Measurements from ENCODE around the gene PITX1. TPM values are rescaled to one million over a fixed set of nuclear protein-coding genes. Genes with fewer than 3 reads are reported as not detected.

PITX1 gene
- total RNA-seq, 1 donor from 2014 or later = not detected

DNA sequence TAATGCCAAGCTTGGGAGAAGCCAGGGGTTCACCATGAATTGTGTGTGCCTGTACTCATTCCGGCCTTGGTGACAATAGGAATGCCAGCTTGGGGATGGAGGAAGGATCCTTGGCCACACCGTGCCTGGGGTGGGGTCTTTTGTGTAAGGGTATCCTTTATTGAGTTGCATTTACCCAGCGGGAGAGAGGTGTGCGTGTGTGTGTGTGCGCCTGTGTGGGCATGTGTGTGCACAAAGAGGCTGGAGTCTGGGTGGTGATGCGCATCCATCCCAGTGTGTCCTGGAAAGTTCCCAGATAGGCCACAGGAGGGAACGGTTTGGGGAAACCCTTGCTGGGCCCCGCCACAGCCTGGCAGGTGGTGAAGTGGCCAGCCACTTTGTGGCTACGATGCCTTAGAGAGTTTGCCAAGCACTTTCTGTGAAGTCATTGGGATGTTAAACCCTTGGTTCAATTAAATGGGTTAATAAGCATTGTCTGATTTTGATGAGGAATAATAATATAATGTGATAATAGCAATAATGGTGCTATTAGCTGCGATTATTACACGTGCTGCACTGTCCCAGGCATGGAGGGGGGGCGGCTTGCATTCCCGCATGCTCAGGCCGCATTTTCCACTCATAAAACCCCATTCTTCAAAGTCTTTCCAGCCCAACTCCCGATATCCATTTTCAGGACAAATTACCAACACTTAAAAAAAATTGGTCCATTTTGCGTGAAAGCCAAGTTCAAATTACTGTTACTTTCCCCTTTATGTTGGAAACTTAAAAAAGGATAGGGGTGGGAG lies 13.7 kb downstream of the PITX1 start:
- intact Hi-C loops (cut with DNase I) = no loop called here
- ATAC-seq (ENCODE audit: poor library complexity) (no peak), DNase-seq (no peak)

DNA sequence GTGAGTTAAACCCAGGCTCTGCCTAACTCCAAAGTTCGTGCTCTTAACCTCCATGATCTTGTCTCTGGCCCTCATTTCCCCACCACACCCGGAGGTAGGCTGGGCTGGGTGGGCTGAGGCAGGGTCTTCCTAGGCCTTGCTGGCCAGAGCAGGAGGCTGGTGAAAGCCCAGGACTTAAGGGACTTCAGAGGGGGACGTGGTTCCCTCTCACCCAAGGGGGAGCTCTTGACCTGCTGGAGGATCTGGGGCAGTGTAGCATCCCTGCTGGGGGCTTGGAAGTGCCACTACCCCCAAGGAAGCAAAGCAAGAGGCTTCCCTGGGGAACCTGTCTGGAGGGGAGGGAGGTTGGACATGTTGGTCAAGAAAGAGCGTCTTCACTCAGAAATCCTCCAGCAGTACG lies 14.7 kb downstream of the PITX1 start:
- DNase-seq (no peak), ATAC-seq (ENCODE audit: poor library complexity) (no peak)
- intact Hi-C loops (cut with DNase I) = no loop called here

GRCh38 chr5:135018457-135018856 lies 15.6 kb downstream of the PITX1 start:
- DNase-seq (no peak), ATAC-seq (ENCODE audit: poor library complexity) (no peak)
- intact Hi-C loops (cut with DNase I) = no loop called here

DNA sequence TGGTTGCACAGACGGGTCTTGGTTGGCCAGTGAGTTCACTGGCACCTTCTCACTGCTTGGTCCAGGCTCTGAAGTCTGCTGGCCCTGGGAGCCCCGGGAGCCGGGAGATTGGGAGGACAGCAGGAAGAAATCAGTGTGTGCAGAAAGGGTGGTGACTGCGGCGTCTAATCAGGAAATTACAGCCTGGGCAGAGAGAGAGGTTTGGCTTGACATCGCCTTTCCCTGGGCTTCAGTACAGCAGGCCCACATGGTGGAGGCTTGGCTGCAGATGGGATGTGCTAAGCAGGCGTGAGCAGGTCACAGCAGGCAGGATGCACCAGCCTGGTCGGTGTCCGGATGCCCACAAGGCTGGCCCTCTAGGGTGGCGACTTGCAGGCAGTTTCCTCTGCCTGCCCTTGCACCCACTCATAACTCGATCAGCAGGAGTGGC lies 17.2 kb downstream of the PITX1 start:
- intact Hi-C loops (cut with DNase I) = no loop called here
- ATAC-seq (ENCODE audit: poor library complexity) (no peak), DNase-seq (peak; percentile 18)

- DNase-seq (peak; percentile 8), ATAC-seq (ENCODE audit: poor library complexity) (no peak)
- intact Hi-C loops (cut with DNase I) = no loop called here
These were observed 18.1 kb downstream of the PITX1 start for GRCh38 chr5:135015942-135016341.

DNA sequence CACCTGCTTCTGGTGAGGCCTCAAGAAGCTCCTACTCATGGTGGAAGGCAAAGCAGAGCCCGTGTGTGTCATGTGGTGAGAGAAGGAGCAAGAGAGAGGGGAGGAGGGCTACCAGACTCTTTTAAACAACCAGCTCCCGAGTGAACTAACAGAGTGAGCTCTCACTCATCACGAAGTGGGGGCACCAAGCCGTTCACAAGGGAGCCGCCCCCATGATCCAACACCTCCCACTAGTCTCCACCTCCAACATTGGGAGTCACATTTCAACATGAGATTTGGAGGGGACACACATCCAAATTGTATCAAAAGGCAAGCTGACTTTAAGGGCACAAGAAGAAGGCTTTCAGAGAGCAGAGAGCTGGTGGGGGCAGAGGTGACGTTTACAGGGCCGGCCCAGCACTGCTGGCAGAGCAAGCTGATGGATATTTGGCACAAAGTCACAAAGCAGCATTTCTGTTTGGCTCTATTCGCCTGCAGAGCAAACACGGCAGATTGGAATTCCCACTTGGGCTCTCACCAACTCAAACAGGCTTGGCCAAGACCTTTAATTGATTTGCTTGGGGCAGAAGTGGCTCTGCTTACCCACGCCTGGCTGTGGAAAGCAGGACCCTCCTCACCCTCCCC lies 20.0 kb downstream of the PITX1 start:
- DNase-seq (no peak), ATAC-seq (ENCODE audit: poor library complexity) (peak; percentile 84)
- intact Hi-C loops (cut with DNase I) = no loop called here

GRCh38 chr5:135013445-135013844 lies 20.6 kb downstream of the PITX1 start:
- ATAC-seq (ENCODE audit: poor library complexity) = peak; percentile 5
- no peak for DNase-seq
- intact Hi-C loops (cut with DNase I) = no loop called here

- ATAC-seq (ENCODE audit: poor library complexity) (peak; percentile 91), DNase-seq (no peak)
- intact Hi-C loops (cut with DNase I) = no loop called here
These were observed 21.1 kb downstream of the PITX1 start for GRCh38 chr5:135012951-135013391.

GRCh38 chr5:135012033-135012588 lies 21.9 kb downstream of the PITX1 start:
- ATAC-seq (ENCODE audit: poor library complexity) = no peak
- intact Hi-C loops (cut with DNase I) = no loop called here
- no peak for DNase-seq

DNA sequence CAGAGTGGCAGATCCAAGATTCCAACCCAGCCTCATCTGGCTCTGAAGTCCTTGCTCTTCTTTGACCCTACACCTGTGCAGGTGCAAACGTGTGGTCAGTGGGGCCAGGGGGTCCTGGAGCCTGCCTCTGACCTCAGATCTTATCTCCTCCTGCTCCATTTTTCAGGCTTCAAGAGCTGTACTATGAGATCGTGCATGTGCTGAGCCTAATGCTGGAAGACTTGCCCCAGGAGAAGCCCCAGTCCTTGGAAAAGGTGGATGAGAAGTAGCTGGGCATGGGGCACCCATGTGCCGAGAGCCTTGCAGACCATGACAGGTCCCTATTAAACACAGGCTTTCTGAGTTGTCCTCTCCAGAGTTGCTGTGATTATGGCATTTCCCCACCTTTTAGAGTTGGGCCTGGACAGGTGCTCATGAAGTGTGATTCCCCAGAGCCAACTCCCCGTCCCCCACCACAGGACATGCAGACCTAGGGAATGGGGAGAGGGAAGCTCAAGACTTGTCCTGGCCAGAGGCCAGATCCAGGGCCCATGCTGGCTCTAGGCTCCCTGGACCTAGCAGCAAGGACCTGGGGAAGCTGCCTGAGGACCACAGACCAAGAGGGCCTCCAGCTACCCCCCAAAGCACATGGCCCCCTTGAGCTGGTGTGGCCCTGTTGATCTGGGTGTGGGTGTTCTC lies 22.5 kb downstream of the PITX1 start:
- DNase-seq = no peak
- ATAC-seq (ENCODE audit: poor library complexity) = no peak
- intact Hi-C loops (cut with DNase I) = no loop called here

GRCh38 chr5:135010502-135011354 lies 23.3 kb downstream of the PITX1 start:
- intact Hi-C loops (cut with DNase I) = no loop called here
- DNase-seq (no peak), ATAC-seq (ENCODE audit: poor library complexity) (no peak)

DNA sequence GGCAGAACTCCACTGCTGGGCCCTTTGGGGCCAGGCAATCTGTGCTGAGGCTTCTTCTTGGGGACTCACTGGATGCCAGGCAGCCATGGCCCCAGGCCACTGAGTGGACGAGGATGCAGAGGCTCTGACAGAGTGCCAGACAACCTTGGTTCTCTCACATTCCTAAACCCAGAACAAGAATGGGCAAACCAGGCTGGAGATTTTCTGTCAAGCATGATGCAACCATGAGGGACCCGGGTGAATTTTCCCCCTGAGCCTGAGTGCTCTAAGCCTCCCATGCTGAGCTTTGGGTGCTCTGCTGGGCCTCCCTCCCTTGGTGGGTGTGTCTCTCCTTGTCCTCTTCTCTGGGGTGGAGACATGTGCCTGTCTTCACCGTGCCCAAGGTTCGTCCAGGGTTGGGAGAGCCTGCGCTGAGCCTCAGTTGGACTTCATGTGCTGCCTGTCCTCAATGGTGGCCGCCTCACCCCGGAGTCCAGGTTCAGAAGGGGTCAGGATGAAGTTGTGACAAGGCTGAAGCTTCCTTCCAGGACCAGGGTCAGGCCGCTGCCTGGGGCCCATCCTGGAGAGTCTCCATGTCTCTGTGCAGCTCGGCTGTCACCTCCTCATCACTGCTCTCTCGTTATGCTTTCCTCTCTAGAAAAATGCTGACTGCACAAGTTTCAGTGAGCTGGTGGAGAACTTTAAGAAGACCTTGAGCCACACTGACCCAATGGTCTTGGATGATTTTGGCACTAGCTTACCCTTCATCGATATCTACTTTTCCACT lies 24.1 kb downstream of the PITX1 start:
- ATAC-seq (ENCODE audit: poor library complexity) = no peak
- DNase-seq = no peak
- intact Hi-C loops (cut with DNase I) = no loop called here

DNA sequence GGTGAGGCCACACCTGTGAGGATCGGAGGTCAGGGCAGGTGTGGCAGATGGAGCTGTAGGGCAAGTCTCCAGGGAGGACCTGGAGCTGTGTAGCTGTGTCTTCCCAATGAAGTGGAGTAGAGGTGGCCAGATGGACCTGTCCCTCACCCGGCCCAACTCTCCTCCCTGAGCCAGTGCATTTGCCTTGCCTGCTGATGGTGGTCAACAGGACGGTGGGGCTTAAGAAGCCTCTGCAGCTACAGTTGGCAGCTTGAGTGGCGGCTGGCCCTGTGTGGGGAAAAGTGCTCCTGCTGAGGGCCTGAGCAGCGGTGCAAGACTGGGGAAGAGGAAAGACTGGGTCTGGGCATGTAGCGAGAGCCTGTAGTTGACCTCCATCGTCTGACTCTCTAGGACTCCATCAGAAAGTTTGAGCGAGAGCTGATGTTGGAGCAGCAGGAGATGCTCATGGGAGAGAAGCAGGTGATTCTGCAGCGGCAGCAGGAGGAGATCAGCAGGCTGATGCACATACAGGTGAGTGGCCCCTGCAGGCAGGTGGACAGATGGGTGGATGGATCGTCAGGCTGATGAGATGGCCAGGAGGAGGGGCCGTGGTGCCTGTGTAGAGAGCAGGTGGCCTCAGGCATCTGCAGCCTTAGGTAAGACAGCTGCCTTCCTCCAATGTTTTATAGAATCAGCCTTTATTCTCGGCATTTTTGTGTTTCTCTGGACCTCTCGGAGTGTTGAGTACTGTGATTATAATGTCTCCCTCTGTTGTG lies 24.9 kb downstream of the PITX1 start:
- intact Hi-C loops (cut with DNase I) = no loop called here
- no peak for ATAC-seq (ENCODE audit: poor library complexity)
- no peak for DNase-seq

DNA sequence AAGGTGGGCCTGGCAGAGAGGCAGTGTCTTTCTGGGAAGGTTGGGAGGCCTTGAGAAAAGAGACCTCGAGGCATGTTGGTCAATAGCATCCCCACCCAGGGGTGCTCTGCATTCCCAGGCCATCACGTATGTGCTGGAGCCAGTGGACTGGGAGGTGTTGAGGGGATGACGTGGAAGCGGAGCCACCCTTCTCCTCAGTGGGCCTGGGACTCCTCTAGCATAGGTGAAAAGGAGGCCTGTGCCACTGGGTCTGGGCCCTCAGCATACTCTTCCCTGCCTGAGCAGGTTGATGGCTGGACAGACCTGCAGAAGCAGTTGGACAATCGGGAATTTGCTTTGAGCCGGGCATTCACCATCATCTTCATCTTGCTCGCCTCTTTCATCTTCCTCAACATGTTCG lies 25.5 kb downstream of the PITX1 start:
- DNase-seq (no peak), ATAC-seq (ENCODE audit: poor library complexity) (no peak)
- intact Hi-C loops (cut with DNase I) = no loop called here

DNA sequence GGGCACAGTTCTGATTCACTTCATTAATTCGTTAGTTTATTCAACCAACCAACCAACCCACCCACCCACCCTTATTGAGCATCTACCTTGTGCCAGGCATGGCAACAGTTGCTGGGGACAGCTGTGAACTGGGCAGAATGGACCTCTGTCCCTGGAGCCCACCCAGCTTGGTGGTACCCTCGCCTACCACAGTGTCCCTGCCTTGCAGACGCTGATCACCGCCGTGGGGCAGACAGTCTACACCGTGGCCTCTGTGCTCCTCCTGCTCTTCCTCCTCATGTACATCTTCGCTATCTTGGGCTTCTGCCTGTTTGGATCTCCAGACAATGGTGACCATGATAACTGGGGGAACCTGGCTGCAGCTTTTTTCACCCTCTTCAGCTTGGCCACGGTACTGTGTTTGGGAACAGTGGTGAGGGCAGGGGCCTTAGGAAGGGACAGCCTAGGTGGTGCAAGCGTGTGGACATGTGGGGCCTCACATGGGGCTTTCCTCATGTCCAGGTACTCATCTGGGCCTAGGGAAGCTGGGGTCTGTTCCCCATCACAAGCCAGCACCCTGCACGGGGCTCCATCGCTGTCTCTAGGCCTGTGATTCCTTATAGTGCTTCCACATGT lies 26.2 kb downstream of the PITX1 start:
- intact Hi-C loops (cut with DNase I) = no loop called here
- DNase-seq (no peak), ATAC-seq (ENCODE audit: poor library complexity) (no peak)

GRCh38 chr5:135007305-135007704 lies 26.7 kb downstream of the PITX1 start:
- DNase-seq (no peak), ATAC-seq (ENCODE audit: poor library complexity) (no peak)

GRCh38 chr5:135005076-135005475 lies 29.0 kb downstream of the PITX1 start:
- no peak for DNase-seq
- no peak for ATAC-seq (ENCODE audit: poor library complexity)
- intact Hi-C loops (cut with DNase I) = no loop called here

More at GRCh38 chr5:135007305-135007704, 26.7 kb downstream of the PITX1 start:
- intact Hi-C loops (cut with DNase I) = no loop called here
